HepG2 (cell line): ENCODE measurements around the gene FER1L5. TPM values are rescaled to one million over a fixed set of nuclear protein-coding genes. Genes with fewer than 3 reads are reported as not detected.

Experiments
- ATAC-seq: fragments of 200-7000 bp; cut with Tn5 transposase; 3 replicates; pipeline ENCODE4 v1.9.1; 2020; ENCODE audit warnings: mild to moderate bottlenecking, moderate library complexity
- BruUV-seq: library from RNA; stranded (reverse); fragments of 400-500 nt; replicated peaks from 2 replicates; lab custom pipeline; 2021; lab: Mats Ljungman, UMichigan
- CTCF ChIA-PET: fragments of 300-600 bp; formaldehyde crosslinking; extraction: SDS; loops from one replicate; lab custom pipeline; 2021; ENCODE audit warnings: low total read pairs, inconsistent platforms, low intra/inter-chr PET ratio; lab: Yijun Ruan, JAX
- POLR2A ChIA-PET: fragments of 350-600 bp; sonication (Branson Sonifier 250); formaldehyde crosslinking; loops from one replicate; lab custom pipeline; 2020; ENCODE audit warnings: antibody characterized with exemption, inconsistent platforms; lab: Yijun Ruan, JAX
- DNase-seq: peaks from one replicate; pipeline ENCODE4 v3.0.0-alpha.2; 2015; ENCODE audit warnings: low spot score
- FAIRE-seq: peaks from 3 replicates; lab custom pipeline; 2011; peaks lifted over from hg19 to GRCh38; lab: Jason Lieb, UNC
- H2AFZ ChIP-seq: one replicate; pipeline ENCODE4 v1.6.1; 2011; ENCODE audit warnings: low read length, inconsistent platforms
- H3K27ac ChIP-seq: fragments of 300-600 bp; 3 replicates; pipeline ENCODE4 v1.8.0; 2011; ENCODE audit warnings: mixed run types, mild to moderate bottlenecking, mixed read lengths, low read length, inconsistent platforms; ENCODE audit not compliant: insufficient read depth; ENCODE audit errors: extremely low read length
- H3K27me3 ChIP-seq, 2 experiments: fragments of 200-600 bp in 1 of 2; 2 replicates in 1 of 2; 3 replicates in 1 of 2; pipeline versions ENCODE4 v1.6.0 to v1.8.0; 2011; ENCODE audit warnings: low read length in 2 of 2, mild to moderate bottlenecking in 2 of 2, moderate library complexity in 2 of 2, inconsistent platforms in 1 of 2; ENCODE audit not compliant: insufficient read depth in 2 of 2, control insufficient read depth in 1 of 2
- H3K36me3 ChIP-seq, 2 experiments: fragments of 200-600 bp in 1 of 2; replicated peaks in 1 of 2; 2 replicates in 1 of 2; 3 replicates in 1 of 2; pipeline versions ENCODE4 v1.5.1 to v1.8.0; 2011; ENCODE audit warnings: low read length in 2 of 2, inconsistent platforms in 1 of 2; ENCODE audit not compliant: insufficient read depth in 2 of 2, control insufficient read depth in 1 of 2
- H3K4me1 ChIP-seq: 2 replicates; pipeline ENCODE4 v1.5.1; 2012; ENCODE audit warnings: low read length, inconsistent platforms; ENCODE audit not compliant: insufficient read depth
- H3K4me2 ChIP-seq: 2 replicates; pipeline ENCODE4 v1.6.0; 2011; ENCODE audit warnings: low read depth, low read length, inconsistent platforms
- H3K4me3 ChIP-seq, 3 experiments: fragments of 200-600 bp in 1 of 3; sonication (generic), shearing (Covaris generic) in 1 of 3; replicated peaks in 1 of 3; 2 replicates each; pipeline ENCODE4 v1.5.1; 2011 to 2016; ENCODE audit warnings: low read length in 3 of 3, inconsistent platforms in 2 of 3, low read depth in 2 of 3, mild to moderate bottlenecking in 2 of 3, control low read depth in 1 of 3, mixed read lengths in 1 of 3; ENCODE audit not compliant: insufficient read depth in 1 of 3
- H3K79me2 ChIP-seq: one replicate; pipeline ENCODE4 v1.6.1; 2011; ENCODE audit warnings: low read length, inconsistent platforms; ENCODE audit not compliant: insufficient read depth
- H3K9ac ChIP-seq: 2 replicates; pipeline ENCODE4 v1.6.0; 2011; ENCODE audit warnings: mild to moderate bottlenecking, low read depth, low read length, inconsistent platforms; ENCODE audit not compliant: insufficient read depth
- H3K9me3 ChIP-seq: 2 replicates; pipeline ENCODE4 v1.5.1; 2012; ENCODE audit warnings: mild to moderate bottlenecking, low read length
- H4K20me1 ChIP-seq: 2 replicates; pipeline ENCODE4 v1.6.0; 2011; ENCODE audit warnings: inconsistent platforms, mild to moderate bottlenecking, low read length, moderate library complexity; ENCODE audit not compliant: insufficient read depth
- ARNT2 ChIP-seq: sonication (generic); formaldehyde crosslinking; IDR thresholded peaks from 2 replicates; pipeline ENCODE4 v1.8.0; 2022; ENCODE audit warnings: mild to moderate bottlenecking, low read depth, missing genetic modification reagents, moderate library complexity
- FLYWCH1 ChIP-seq: sonication (generic); formaldehyde crosslinking; IDR thresholded peaks from 2 replicates; pipeline ENCODE4 v1.8.1; 2023; ENCODE audit warnings: mild to moderate bottlenecking, missing genetic modification reagents
- HDAC6 ChIP-seq: fragments of 200-600 bp; sonication (generic); IDR thresholded peaks from 2 replicates; pipeline ENCODE4 v1.7.0; 2017; ENCODE audit warnings: mild to moderate bottlenecking, antibody characterized with exemption, low read length, low read depth
- ISX ChIP-seq: sonication (generic); formaldehyde crosslinking; conservative IDR thresholded peaks from 2 replicates; pipeline ENCODE4 v1.5.0; 2020; ENCODE audit warnings: missing genetic modification reagents
- JDP2 ChIP-seq: sonication (generic); formaldehyde crosslinking; IDR thresholded peaks from 2 replicates; pipeline ENCODE4 v1.8.1; 2022; ENCODE audit warnings: missing genetic modification reagents, borderline replicate concordance
- LCORL ChIP-seq, 2 experiments: fragments of 450-650 bp in 1 of 2; sonication (generic) in 1 of 2; formaldehyde crosslinking in 1 of 2; IDR thresholded peaks; 2 replicates each; pipeline versions ENCODE4 v1.5.0 to v1.6.1; 2017 to 2020; ENCODE audit warnings: antibody characterized with exemption in 1 of 2, missing genetic modification reagents in 1 of 2
- MEIS2 ChIP-seq: sonication (generic); formaldehyde crosslinking; IDR thresholded peaks from 2 replicates; pipeline ENCODE4 v1.9.0; 2021; ENCODE audit warnings: mild to moderate bottlenecking, missing genetic modification reagents
- MZF1 ChIP-seq: sonication (generic); formaldehyde crosslinking; IDR thresholded peaks from 2 replicates; pipeline ENCODE4 v1.8.1; 2023; ENCODE audit warnings: mild to moderate bottlenecking, missing genetic modification reagents, borderline replicate concordance
- NCOR1 ChIP-seq: fragments of 200-600 bp; sonication (generic); IDR thresholded peaks from 2 replicates; pipeline ENCODE4 v1.7.0; 2017; ENCODE audit warnings: antibody characterized with exemption, low read length, borderline replicate concordance
- RARG ChIP-seq: sonication (generic); formaldehyde crosslinking; IDR thresholded peaks from 2 replicates; pipeline ENCODE4 v1.4.0; 2020; ENCODE audit warnings: low read depth, mild to moderate bottlenecking, missing genetic modification reagents
- XRCC5 ChIP-seq: fragments of 200-400 bp; formaldehyde crosslinking; optimal IDR thresholded peaks from 2 replicates; pipeline ENCODE3; 2017; ENCODE audit warnings: mild to moderate bottlenecking, low read length
- ZFP62 ChIP-seq: sonication (generic); formaldehyde crosslinking; IDR thresholded peaks from 2 replicates; pipeline ENCODE4 v1.4.0; 2020; ENCODE audit warnings: missing genetic modification reagents
- ZNF10 ChIP-seq: sonication (generic); formaldehyde crosslinking; IDR thresholded peaks from 2 replicates; pipeline ENCODE4 v1.4.0; 2020; ENCODE audit warnings: mild to moderate bottlenecking, low read depth, missing genetic modification reagents, borderline replicate concordance
- ZNF138 ChIP-seq: sonication (generic); formaldehyde crosslinking; IDR thresholded peaks from 2 replicates; pipeline ENCODE4 v1.5.0; 2020; ENCODE audit warnings: mild to moderate bottlenecking, low read depth, missing genetic modification reagents
- ZNF232 ChIP-seq: sonication (generic); formaldehyde crosslinking; IDR thresholded peaks from 2 replicates; pipeline ENCODE4 v1.4.0; 2020; ENCODE audit warnings: missing genetic modification reagents, borderline replicate concordance
- ZNF235 ChIP-seq: sonication (generic); formaldehyde crosslinking; IDR thresholded peaks from 2 replicates; pipeline ENCODE4 v1.8.1; 2023; ENCODE audit warnings: mild to moderate bottlenecking, missing genetic modification reagents, borderline replicate concordance
- ZNF251 ChIP-seq: sonication (generic); formaldehyde crosslinking; IDR thresholded peaks from 2 replicates; pipeline ENCODE4 v1.9.0; 2021; ENCODE audit warnings: mild to moderate bottlenecking, missing genetic modification reagents
- ZNF672 ChIP-seq: sonication (generic); formaldehyde crosslinking; IDR thresholded peaks from 2 replicates; pipeline ENCODE4 v1.8.1; 2022; ENCODE audit warnings: missing genetic modification reagents
- ZNF737 ChIP-seq: sonication (generic); formaldehyde crosslinking; IDR thresholded peaks from 2 replicates; pipeline ENCODE4 v1.5.0; 2020; ENCODE audit warnings: missing genetic modification reagents, mild to moderate bottlenecking, borderline replicate concordance
- ZSCAN20 ChIP-seq: sonication (generic); formaldehyde crosslinking; IDR thresholded peaks from 2 replicates; pipeline ENCODE4 v1.4.0; 2020; ENCODE audit warnings: missing genetic modification reagents, mild to moderate bottlenecking, borderline replicate concordance
- WGBS: methylation state at CpG from one replicate; pipeline ENCODE4 v1.1.6; 2017; ENCODE audit warnings: low lambda C conversion rate; 5-methylcytosine and 5-hydroxymethylcytosine counted together
- in situ Hi-C: cut with HindIII; loops from 2 replicates; pipeline ENCODE4 v1.10.0; 2017; ENCODE audit warnings: low pct_unique_long_range_greater_than_20kb; ENCODE audit not compliant: extremely low pct_ligation_motif_present
- intact Hi-C: fragments of 100-400 bp; cut with micrococcal nuclease; formaldehyde crosslinking; loops from one replicate; pipeline ENCODE4 v1.10.0; 2022; ENCODE audit not compliant: unreplicated experiment
- polyA plus RNA-seq, 8 experiments: library from polyadenylated mRNA; depleted of rRNA in 3 of 8; stranded (reverse) in 7 of 8; unstranded in 1 of 8; fragments of >200 nt; fragmentation: Illumina TruSeq in 4 of 8; extraction: Trizol in 4 of 8; gene quantifications; 2 replicates each; pipeline versions ENCODE4 v1.2.1 to v1.2.3, GENCODE V29; 2011 to 2016; ENCODE audit warnings: low read depth in 4 of 8, missing spikeins in 1 of 8, mixed read lengths in 1 of 8; ENCODE audit not compliant: insufficient read depth in 1 of 8
- total RNA-seq, 5 experiments: library from RNA; depleted of rRNA; stranded (reverse); fragments of >200 nt; fragmentation: Illumina TruSeq; extraction: Trizol; gene quantifications; 2 replicates each; pipeline ENCODE4 v1.2.3, GENCODE V29; 2016; ENCODE audit warnings: low read depth in 1 of 5
- TF ChIP-seq, protein P1 (sequence below): sonication (generic); formaldehyde crosslinking; IDR thresholded peaks from 2 replicates; pipeline ENCODE4 v1.4.0; 2020; ENCODE audit warnings: mild to moderate bottlenecking, missing genetic modification reagents

FER1L5 gene
- total and polyA plus RNA-seq, 2 of the 13 experiments (the other 11 are each of a cell fraction or from before 2014, with no cell fraction given) = 0.02 to 0.08 TPM

DNA sequence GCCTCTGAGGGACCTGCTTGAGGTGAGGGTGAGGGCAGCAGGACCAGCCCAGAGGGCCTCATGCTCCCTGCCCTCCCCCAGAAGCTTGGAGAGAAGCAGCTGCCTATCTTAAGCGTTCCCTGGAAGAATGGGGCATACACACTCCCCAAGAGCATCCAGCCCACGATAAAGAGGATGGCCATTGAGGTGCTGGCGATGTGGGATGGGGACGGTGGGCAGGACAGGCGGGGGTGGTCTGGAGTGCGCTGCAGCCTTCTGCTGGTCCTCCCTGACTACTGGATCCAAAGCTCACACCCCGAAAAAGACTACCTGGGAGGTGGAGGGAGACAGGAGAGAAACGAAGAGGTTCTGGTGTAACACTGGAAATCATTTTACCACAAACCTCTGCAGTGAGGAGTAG lies 51.7 kb downstream of the FER1L5 start:
- BruUV-seq = no TSS peak
- intact Hi-C loops (no loop called here), in situ Hi-C loops (no loop called here)
- TF ChIP-seq ZNF235 (CRISPR knock-in tag) = no peak
- TF ChIP-seq ZNF138 (CRISPR knock-in tag) = no peak
- no peak for TF ChIP-seq ISX
- no peak for TF ChIP-seq ZFP62
- no peak for TF ChIP-seq ZNF737
- no peak for TF ChIP-seq JDP2 (CRISPR knock-in tag)
- no peak for TF ChIP-seq ZNF251 (CRISPR knock-in tag)
- FAIRE-seq (no peak), ATAC-seq (no peak), DNase-seq (no peak)
- no peaks in the 10 kb centered on the region for H4K20me1 ChIP-seq
- H3K9me3 ChIP-seq = no peaks in the 10 kb centered on the region
- no peaks in the 10 kb centered on the region for H3K36me3 ChIP-seq
- peaks cover 0 to 16% of the 10 kb centered on the region in 2 experiments; a peak in 2 of 5 replicates for H3K27me3 ChIP-seq
- ChIA-PET CTCF (no interaction called here), POLR2A (no interaction called here)
- H3K79me2 ChIP-seq = no peaks in the 10 kb centered on the region
- no peak overlapping the region for H3K27ac ChIP-seq
- H3K9ac ChIP-seq = no peak overlapping the region
- H3K4me3 ChIP-seq = no peak overlapping the region
- 68% methylated on average over 8 of the region's 8 CpGs for WGBS
- peaks cover 9% of the 10 kb centered on the region; the same call in 1 of the 2 replicates for H3K4me1 ChIP-seq
- no peak overlapping the region for H3K4me2 ChIP-seq
- H2AFZ ChIP-seq = no peak overlapping the region

DNA sequence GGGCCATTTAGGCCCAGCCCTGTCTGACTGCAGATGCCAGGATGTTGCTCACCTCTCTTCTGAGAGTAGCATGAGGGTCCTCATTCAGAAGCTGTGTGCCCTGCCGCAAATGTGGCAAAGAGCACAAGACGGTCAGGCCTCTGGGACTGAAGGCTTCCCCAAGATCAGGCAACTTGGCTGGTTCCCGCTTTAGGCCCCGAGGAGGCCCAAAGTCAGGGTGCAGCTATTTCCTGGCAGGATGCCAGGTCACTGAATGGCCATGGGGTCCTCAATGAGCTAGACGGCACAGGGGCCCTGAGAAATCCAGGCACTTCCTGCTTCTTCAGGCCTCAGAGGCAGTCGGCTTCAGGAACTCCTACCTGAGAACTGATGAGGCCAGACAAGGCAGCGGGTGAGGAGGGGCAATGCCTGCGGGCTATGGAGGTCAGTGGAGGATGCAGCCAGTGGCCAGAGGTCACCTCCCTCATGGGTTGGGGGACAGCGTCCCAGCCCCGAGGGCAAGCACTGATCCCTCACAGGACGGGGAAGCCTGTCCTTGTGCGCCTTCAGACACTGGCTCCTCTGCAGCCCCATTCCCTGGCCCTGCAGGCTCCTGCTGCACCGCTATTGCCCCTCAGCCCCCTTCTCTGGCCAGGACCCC lies 52.4 kb downstream of the FER1L5 start:
- no peak for ATAC-seq
- POLR2A ChIA-PET = interaction anchor here (1.3 kb wide), 1 partner anchor 11 kb away, joined by 4 read pairs; no protein-coding TSS in a partner anchor
- TF ChIP-seq ZNF232 (CRISPR knock-in tag) (no peak), ZNF672 (CRISPR knock-in tag) (no peak), XRCC5 (no peak), ZSCAN20 (CRISPR knock-in tag) (no peak), RARG (CRISPR knock-in tag) (no peak), FLYWCH1 (CRISPR knock-in tag) (no peak), NCOR1 (no peak), MZF1 (CRISPR knock-in tag) (no peak), LCORL (IDR thresholded peaks at IDR 0.05) (peak; percentile 96), LCORL (CRISPR knock-in tag; IDR thresholded peaks at IDR 0.05) (no peak), MEIS2 (CRISPR knock-in tag) (no peak), HDAC6 (no peak), ZNF10 (CRISPR knock-in tag) (no peak), ARNT2 (no peak)
- TF ChIP-seq, protein P1, sequence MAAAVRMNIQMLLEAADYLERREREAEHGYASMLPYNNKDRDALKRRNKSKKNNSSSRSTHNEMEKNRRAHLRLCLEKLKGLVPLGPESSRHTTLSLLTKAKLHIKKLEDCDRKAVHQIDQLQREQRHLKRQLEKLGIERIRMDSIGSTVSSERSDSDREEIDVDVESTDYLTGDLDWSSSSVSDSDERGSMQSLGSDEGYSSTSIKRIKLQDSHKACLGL (CRISPR knock-in tag) = peak; percentile 9; the same call in 1 of the 2 replicates

More for the DNA sequence above, 52.4 kb downstream of the FER1L5 start:
- no peaks in the 10 kb centered on the region for H3K79me2 ChIP-seq
- intact Hi-C loops = no loop called here
- peaks cover 9% of the 10 kb centered on the region; the same call in 1 of the 2 replicates for H3K4me1 ChIP-seq
- CTCF ChIA-PET = no interaction called here
- H3K4me2 ChIP-seq = no peak overlapping the region
- no peaks in the 10 kb centered on the region for H3K36me3 ChIP-seq
- in situ Hi-C loops = no loop called here
- H4K20me1 ChIP-seq = no peaks in the 10 kb centered on the region
- no TSS peak for BruUV-seq
- peaks cover 0 to 12% of the 10 kb centered on the region in 2 experiments; a peak in 1 of 5 replicates for H3K27me3 ChIP-seq
- no peak overlapping the region for H3K4me3 ChIP-seq
- no peaks in the 10 kb centered on the region for H3K9me3 ChIP-seq
- FAIRE-seq (no peak), DNase-seq (no peak)
- no peak overlapping the region for H2AFZ ChIP-seq
- 78% methylated on average over 10 of the region's 13 CpGs for WGBS
- H3K27ac ChIP-seq = no peak overlapping the region
- H3K9ac ChIP-seq = no peak overlapping the region
